Liver (tissue), 3 donors: ENCODE measurements around the gene BCAS1.

ENCODE experiments used
- CTCF ChIP-seq: fragments of 150-350 bp; IDR thresholded peaks from 2 replicates; pipeline ENCODE4 v1.5.1; 2017; ENCODE audit warnings: improper control_type of control experiment, low read depth, low read length; ENCODE audit not compliant: missing input control
- EGR1 ChIP-seq, 2 donors: IDR thresholded peaks; 2 replicates each; pipeline ENCODE4 v1.6.1; 2016 to 2018; ENCODE audit warnings: antibody characterized with exemption in 2 of 2, low read depth in 2 of 2
- FOXA1 ChIP-seq: IDR thresholded peaks from 2 replicates; pipeline ENCODE4 v1.6.1; 2016; ENCODE audit warnings: antibody characterized with exemption
- GABPA ChIP-seq, 2 donors: IDR thresholded peaks in 1 of 2; conservative IDR thresholded peaks in 1 of 2; 2 replicates each; pipeline ENCODE4 v1.6.1; 2016; ENCODE audit warnings: antibody characterized with exemption in 2 of 2, mild to moderate bottlenecking in 1 of 2, moderate library complexity in 1 of 2
- HNF4A ChIP-seq, 2 donors: conservative IDR thresholded peaks; 2 replicates each; pipeline ENCODE4 v1.6.1; 2016; ENCODE audit warnings: antibody characterized with exemption in 2 of 2, mild to moderate bottlenecking in 2 of 2
- JUND ChIP-seq, 2 donors: IDR thresholded peaks; 2 replicates each; pipeline ENCODE4 v1.6.1; 2016; ENCODE audit warnings: antibody characterized with exemption in 2 of 2
- MAX ChIP-seq: IDR thresholded peaks from 2 replicates; pipeline ENCODE4 v1.6.1; 2016; ENCODE audit warnings: antibody characterized with exemption
- NR2F2 ChIP-seq: IDR thresholded peaks from 2 replicates; pipeline ENCODE4 v1.6.1; 2016; ENCODE audit warnings: antibody characterized with exemption
- RAD21 ChIP-seq, 2 donors: IDR thresholded peaks; 2 replicates each; pipeline ENCODE4 v1.6.1; 2016; ENCODE audit warnings: antibody characterized with exemption in 2 of 2, mild to moderate bottlenecking in 2 of 2
- REST ChIP-seq: IDR thresholded peaks from 2 replicates; pipeline ENCODE4 v1.6.1; 2016; ENCODE audit warnings: antibody characterized with exemption, mild to moderate bottlenecking
- SP1 ChIP-seq: IDR thresholded peaks from 2 replicates; pipeline ENCODE4 v1.6.1; 2018; ENCODE audit warnings: antibody characterized with exemption, mild to moderate bottlenecking
- YY1 ChIP-seq: IDR thresholded peaks from 2 replicates; pipeline ENCODE4 v1.6.1; 2016; ENCODE audit warnings: antibody characterized with exemption, mild to moderate bottlenecking
- donor health status: healthy.
- donor health status: healthy.

GRCh38 chr20:54108817-54109216, 38.4 kb upstream of the BCAS1 start:
- TF ChIP-seq CTCF (no peak), MAX (no peak), EGR1 (IDR thresholded peaks at IDR 0.05; ENCODE audit: low read depth in 2 of 2) (no peak), GABPA (IDR thresholded peaks at IDR 0.05 in 1 of 2, conservative IDR thresholded peaks at IDR 0.05 in 1 of 2) (no peak), HNF4A (conservative IDR thresholded peaks at IDR 0.05) (no peak), YY1 (no peak), RAD21 (IDR thresholded peaks at IDR 0.05) (no peak), SP1 (no peak), JUND (IDR thresholded peaks at IDR 0.05) (no peak), REST (no peak), FOXA1 (no peak), NR2F2 (no peak)
